KMS-11 (cell line): ENCODE results near the gene PSMA1.

Source experiments
- H2AFZ ChIP-seq: fragments of 200-600 bp; sonication (generic); 2 replicates; pipeline ENCODE4 v1.6.1; 2016; ENCODE audit warnings: antibody characterized with exemption, mixed run types, low read depth
- H3K27ac ChIP-seq: fragments of 200-600 bp; sonication (generic); 2 replicates; pipeline ENCODE4 v1.6.1; 2016; ENCODE audit warnings: mild to moderate bottlenecking, mixed run types
- H3K27me3 ChIP-seq: fragments of 200-600 bp; sonication (generic); 2 replicates; pipeline ENCODE4 v1.6.1; 2017; ENCODE audit warnings: mild to moderate bottlenecking, low read depth, mixed run types, moderate library complexity; ENCODE audit not compliant: insufficient read depth
- H3K36me3 ChIP-seq: fragments of 200-600 bp; sonication (generic); 2 replicates; pipeline ENCODE4 v1.6.1; 2017; ENCODE audit warnings: mild to moderate bottlenecking, mixed run types; ENCODE audit not compliant: insufficient read depth
- H3K4me1 ChIP-seq: fragments of 200-600 bp; sonication (generic); 2 replicates; pipeline ENCODE4 v1.6.1; 2016; ENCODE audit warnings: mild to moderate bottlenecking, low read depth, mixed run types; ENCODE audit not compliant: poor library complexity, severe bottlenecking
- H3K4me2 ChIP-seq: fragments of 200-600 bp; sonication (generic); 2 replicates; pipeline ENCODE4 v1.7.0; 2016; ENCODE audit warnings: mild to moderate bottlenecking, mixed run types
- H3K4me3 ChIP-seq: fragments of 200-600 bp; sonication (generic); IDR thresholded peaks from 2 replicates; pipeline ENCODE4 v1.6.1; 2017; ENCODE audit warnings: low read depth, low read length, mixed read lengths; ENCODE audit not compliant: insufficient read depth
- H3K79me2 ChIP-seq: fragments of 200-600 bp; sonication (generic); 2 replicates; pipeline ENCODE4 v1.6.1; 2016; ENCODE audit warnings: low read depth, mixed run types; ENCODE audit not compliant: insufficient read depth
- H3K9ac ChIP-seq: fragments of 200-600 bp; sonication (generic); 2 replicates; pipeline ENCODE4 v1.6.1; 2016; ENCODE audit warnings: mild to moderate bottlenecking, mixed run types
- H4K20me1 ChIP-seq: fragments of 200-600 bp; sonication (generic); 2 replicates; pipeline ENCODE4 v1.6.1; 2016; ENCODE audit warnings: mild to moderate bottlenecking, mixed run types; ENCODE audit not compliant: insufficient read depth
- CTCF ChIP-seq: fragments of 200-600 bp; sonication (generic); conservative IDR thresholded peaks from 2 replicates; pipeline ENCODE4 v1.6.1; 2017; ENCODE audit warnings: low read depth, mild to moderate bottlenecking, antibody characterized with exemption, low read length, moderate library complexity, mixed read lengths

Gene PSMA1

GRCh38 chr11:14565845-14566244 lies 45.7 kb upstream of the PSMA1 start:
- Histone ChIP-seq H3K9ac (no peak overlapping the region), H3K4me3 (no peak overlapping the region), H3K27ac (peak overlapping the region; percentile 76), H2AFZ (no peak overlapping the region), H3K36me3 (no peaks in the 10 kb centered on the region; the same call in 1 of the 2 replicates), H4K20me1 (no peaks in the 10 kb centered on the region), H3K4me1 (peaks cover 41% of the 10 kb centered on the region), H3K27me3 (no peaks in the 10 kb centered on the region), H3K79me2 (0 out of 2 replicates have a peak, but pooled peaks cover under 1% of the 10 kb centered on the region), H3K4me2 (peak overlapping the region; percentile 75; the same call in 1 of the 2 replicates)
- no peak for TF ChIP-seq CTCF

- Histone ChIP-seq H3K27me3 (no peaks in the 10 kb centered on the region), H3K4me2 (peak overlapping the region; percentile 62), H3K4me3 (no peak overlapping the region), H3K79me2 (peaks cover 6% of the 10 kb centered on the region; the same call in 1 of the 2 replicates), H3K4me1 (peaks cover 66% of the 10 kb centered on the region), H3K27ac (peak overlapping the region; percentile 75), H3K9ac (peak overlapping the region; percentile 31), H2AFZ (no peak overlapping the region), H3K36me3 (no peaks in the 10 kb centered on the region), H4K20me1 (no peaks in the 10 kb centered on the region)
- no peak for TF ChIP-seq CTCF
These were observed 35.6 kb upstream of the PSMA1 start for GRCh38 chr11:14555818-14556217.

GRCh38 chr11:14554959-14555358 lies 34.8 kb upstream of the PSMA1 start:
- TF ChIP-seq CTCF = no peak
- H3K36me3 ChIP-seq = no peaks in the 10 kb centered on the region
- H2AFZ ChIP-seq = no peak overlapping the region
- H3K27ac ChIP-seq = peak overlapping the region; percentile 75
- H3K79me2 ChIP-seq = peaks cover 6% of the 10 kb centered on the region; the same call in 1 of the 2 replicates
- peak overlapping the region; percentile 31 for H3K9ac ChIP-seq
- peaks cover 66% of the 10 kb centered on the region for H3K4me1 ChIP-seq
- peak overlapping the region; percentile 62 for H3K4me2 ChIP-seq
- no peaks in the 10 kb centered on the region for H4K20me1 ChIP-seq
- H3K27me3 ChIP-seq = no peaks in the 10 kb centered on the region
- H3K4me3 ChIP-seq = no peak overlapping the region

GRCh38 chr11:14552089-14552488 lies 31.9 kb upstream of the PSMA1 start:
- Histone ChIP-seq H2AFZ (no peak overlapping the region), H3K4me2 (no peak overlapping the region), H4K20me1 (no peaks in the 10 kb centered on the region), H3K79me2 (no peaks in the 10 kb centered on the region), H3K4me3 (no peak overlapping the region), H3K27ac (no peak overlapping the region), H3K36me3 (no peaks in the 10 kb centered on the region), H3K27me3 (no peaks in the 10 kb centered on the region), H3K4me1 (peaks cover 48% of the 10 kb centered on the region), H3K9ac (no peak overlapping the region)
- no peak for TF ChIP-seq CTCF
